HG02588 (cell line): ENCODE results near the gene VBP1.
"Not testable (repeated sequence)": the region's sequence is repeated elsewhere in the genome, so short reads cannot be mapped to it uniquely, and the experiment has no call there.

Experiments used
- ATAC-seq: cut with Tn5 transposase; IDR thresholded peaks from one replicate; pipeline ENCODE4 v1.9.1; 2021; ENCODE audit warnings: mild to moderate bottlenecking, moderate library complexity; ENCODE audit not compliant: unreplicated experiment

The VBP1 gene

GRCh38 chrX:155216179-155216939 is at the start of gene VBP1:
VBP1 (plus strand) TSS chrX:155216460; CDS start chrX:155216483, 23 bp downstream.
- ATAC-seq, result peak; percentile 98

- ATAC-seq, result no peak
These were observed 46.4 kb upstream of the VBP1 start for GRCh38 chrX:155169881-155170280.

- no peak for ATAC-seq
These were observed 36.8 kb upstream of the VBP1 start for GRCh38 chrX:155179346-155179997.

- no peak for ATAC-seq
These were observed 27.5 kb upstream of the VBP1 start for GRCh38 chrX:155188786-155189185.

- no peak for ATAC-seq
These were observed 5.1 kb upstream of the VBP1 start for GRCh38 chrX:155211208-155211607.

- ATAC-seq, result no peak
These were observed 2.5 kb upstream of the VBP1 start for GRCh38 chrX:155213731-155214130.

GRCh38 chrX:155215443-155216178 is 649 bp upstream of the VBP1 start:
- peak; percentile 39 for ATAC-seq

- ATAC-seq, result no peak
These were observed 730 bp downstream of the VBP1 start for GRCh38 chrX:155216940-155217440.

GRCh38 chrX:155218777-155219176 is 2.5 kb downstream of the VBP1 start:
- no peak for ATAC-seq

GRCh38 chrX:155221351-155221750 is 5.1 kb downstream of the VBP1 start:
- ATAC-seq, result no peak

GRCh38 chrX:155223746-155224145 is 7.5 kb downstream of the VBP1 start:
- ATAC-seq, result not testable (repeated sequence)

- ATAC-seq, result no peak
These were observed 9.5 kb downstream of the VBP1 start for GRCh38 chrX:155225774-155226173.

GRCh38 chrX:155231163-155231562 is 14.9 kb downstream of the VBP1 start:
- peak; percentile 86 for ATAC-seq

- ATAC-seq, result no peak
These were observed 19.6 kb downstream of the VBP1 start for GRCh38 chrX:155235891-155236290.

GRCh38 chrX:155237719-155238118 is 21.5 kb downstream of the VBP1 start:
- no peak for ATAC-seq

GRCh38 chrX:155242300-155242699 is 26.0 kb downstream of the VBP1 start:
- no peak for ATAC-seq

- no peak for ATAC-seq
These were observed 30.5 kb downstream of the VBP1 start for GRCh38 chrX:155246748-155247147.

- ATAC-seq, result no peak
These were observed 31.2 kb downstream of the VBP1 start for GRCh38 chrX:155247497-155247896.

- ATAC-seq, result no peak
These were observed 35.1 kb downstream of the VBP1 start for GRCh38 chrX:155251391-155251790.

GRCh38 chrX:155259752-155260151 is 43.5 kb downstream of the VBP1 start:
- no peak for ATAC-seq

- no peak for ATAC-seq
These were observed 46.9 kb downstream of the VBP1 start for GRCh38 chrX:155262970-155263754.
